DMS153 treated with DMSO at 0.1 percent for 48 hours (cell line): Measurements from ENCODE around the gene PPM1L.

Experiments used
- DNase-seq: peaks from one replicate; lab custom pipeline; 2025; ENCODE audit not compliant: unreplicated experiment; lab: John Stamatoyannopoulos, UW

Gene PPM1L

DNA sequence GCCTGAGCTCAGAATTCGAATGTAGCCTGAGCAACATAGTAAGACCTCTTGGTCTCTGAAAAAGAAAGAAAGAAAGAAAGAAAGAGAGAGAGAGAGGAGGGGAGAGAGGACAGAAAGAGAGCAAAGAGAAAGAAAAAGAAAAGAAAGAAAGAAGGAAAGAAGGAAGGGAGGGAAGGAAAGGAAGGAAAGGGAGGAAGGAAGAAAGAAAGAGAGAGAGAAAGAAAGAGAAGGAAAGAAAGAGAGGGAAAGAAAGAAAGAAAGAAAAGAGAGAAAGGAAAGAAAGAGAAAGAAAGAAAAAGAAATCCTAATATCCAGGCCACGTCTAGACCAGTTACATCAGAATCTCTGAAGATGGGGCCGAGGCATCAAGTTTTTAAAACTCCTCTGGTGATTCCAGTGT, 50.7 kb downstream of the PPM1L start:
- no peak for DNase-seq

- DNase-seq = no peak
Observed at GRCh38 chr3:160808838-160809237, 52.8 kb downstream of the PPM1L start.

DNA sequence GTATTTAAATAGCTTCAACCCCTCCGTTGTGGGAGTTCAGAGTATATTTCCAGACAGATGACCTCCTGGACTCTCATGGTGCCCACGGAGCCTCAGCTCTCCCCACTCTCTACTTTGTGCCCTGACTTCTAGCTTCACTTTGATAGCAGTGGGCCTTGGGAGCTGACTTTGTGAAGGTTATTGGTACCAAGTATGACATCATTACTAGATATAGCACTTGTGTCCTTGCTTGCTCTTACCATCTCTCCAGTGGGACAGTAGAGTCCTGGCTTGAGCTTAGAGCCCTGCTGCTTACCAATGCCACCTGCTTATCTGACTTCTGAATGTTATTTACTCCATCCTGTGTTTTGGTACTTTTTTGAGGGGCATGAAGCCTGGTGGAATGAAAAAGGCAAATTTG, 53.4 kb downstream of the PPM1L start:
- DNase-seq = no peak

DNA sequence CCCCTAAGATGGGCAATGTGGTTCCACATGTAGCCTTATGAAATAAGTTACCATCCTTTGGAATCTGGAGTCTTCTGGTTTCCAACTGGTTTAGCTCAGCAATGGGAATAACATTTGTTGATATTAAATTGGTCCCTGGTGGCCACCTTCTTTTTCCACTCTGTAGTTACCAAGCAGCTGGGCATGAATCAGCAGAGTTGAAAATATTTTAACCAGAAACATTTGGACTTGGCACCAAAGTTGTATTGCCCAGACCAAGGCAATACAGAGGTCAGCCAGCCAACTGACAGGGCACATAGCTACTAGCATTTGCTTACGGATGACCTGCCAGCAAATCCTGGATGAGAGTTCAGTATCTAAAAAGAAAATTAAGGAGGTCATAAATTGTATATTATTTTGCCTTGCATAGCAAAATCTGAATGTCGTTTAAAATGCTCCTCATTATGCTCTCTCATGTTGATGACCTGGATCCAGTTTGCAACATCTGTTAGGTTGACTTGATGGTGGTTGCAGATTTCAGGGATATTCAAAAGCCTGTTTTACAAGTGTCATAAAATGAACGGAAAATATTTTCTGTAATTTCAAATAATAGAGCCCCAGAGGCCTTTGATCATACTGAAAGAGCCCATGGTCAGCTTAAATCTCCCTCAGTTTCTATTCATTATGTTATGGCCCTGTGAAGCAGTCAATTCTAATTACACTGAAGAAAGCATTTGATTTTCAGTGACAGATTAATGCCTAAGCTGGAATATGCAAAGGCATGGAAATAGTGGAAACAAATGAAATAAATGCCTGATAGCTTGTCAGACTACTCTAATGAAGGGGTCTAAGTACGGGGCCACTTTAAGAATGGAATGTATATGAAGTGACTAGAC, 54.6 kb downstream of the PPM1L start:
- DNase-seq = no peak

DNA sequence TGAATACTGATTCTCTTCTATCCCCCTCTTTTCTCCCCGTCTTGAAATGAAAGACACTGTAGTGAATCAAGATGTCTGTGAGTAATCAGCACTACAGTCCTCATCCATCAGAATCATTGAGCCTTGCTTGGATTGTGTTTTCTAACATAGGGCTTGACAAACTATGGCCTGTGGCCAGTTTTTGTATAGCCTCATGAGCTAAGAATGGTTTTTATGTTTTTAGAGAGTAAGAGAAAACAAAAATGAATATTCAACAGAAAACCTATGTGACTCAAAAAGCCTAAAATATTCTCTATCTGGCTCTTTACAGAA, 55.2 kb downstream of the PPM1L start:
- no peak for DNase-seq

GRCh38 chr3:160812304-160812703, 56.3 kb downstream of the PPM1L start:
- DNase-seq = no peak

DNA sequence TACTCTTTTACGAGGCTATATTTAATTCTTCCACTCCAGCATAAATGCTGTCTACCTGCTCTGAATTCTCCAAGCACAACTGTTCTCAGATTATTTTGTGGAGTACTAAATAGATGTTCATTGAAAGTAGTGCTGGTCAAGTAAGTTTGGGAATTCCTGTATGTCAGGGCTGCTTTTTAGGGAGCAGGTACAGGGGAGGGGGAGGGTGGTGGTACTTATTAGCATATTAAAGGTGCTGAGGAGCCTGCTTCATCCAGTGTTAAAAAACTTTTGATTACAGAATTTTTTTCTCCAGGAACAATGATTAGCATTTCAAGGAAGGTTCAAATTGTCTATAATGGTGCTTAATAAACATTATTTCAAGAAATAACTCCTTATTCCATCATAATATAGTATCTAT, 59.2 kb downstream of the PPM1L start:
- DNase-seq = no peak

- no peak for DNase-seq
Observed at GRCh38 chr3:160820022-160820421, 64.0 kb downstream of the PPM1L start.

DNA sequence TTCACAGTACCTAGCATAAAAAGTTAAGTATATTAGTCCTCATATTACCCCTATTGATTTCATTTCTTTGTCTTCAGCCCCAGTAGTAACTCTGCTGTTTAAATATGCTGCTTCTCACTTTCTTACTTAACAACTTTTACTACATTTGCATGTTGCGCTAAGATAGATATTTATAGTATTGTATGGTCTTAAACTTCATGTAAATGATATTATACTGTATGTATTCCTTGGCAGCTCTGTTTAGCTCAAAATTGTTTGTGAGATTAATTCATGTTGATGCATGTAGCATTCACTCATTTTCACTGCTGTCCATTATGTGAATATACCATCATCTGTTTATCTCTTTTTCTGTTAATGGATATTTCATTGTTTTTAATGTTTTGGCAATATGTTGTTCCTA, 64.4 kb downstream of the PPM1L start:
- no peak for DNase-seq

- no peak for DNase-seq
Observed at GRCh38 chr3:160822936-160823335, 66.9 kb downstream of the PPM1L start.

GRCh38 chr3:160825311-160825800, 69.3 kb downstream of the PPM1L start:
- no peak for DNase-seq

DNA sequence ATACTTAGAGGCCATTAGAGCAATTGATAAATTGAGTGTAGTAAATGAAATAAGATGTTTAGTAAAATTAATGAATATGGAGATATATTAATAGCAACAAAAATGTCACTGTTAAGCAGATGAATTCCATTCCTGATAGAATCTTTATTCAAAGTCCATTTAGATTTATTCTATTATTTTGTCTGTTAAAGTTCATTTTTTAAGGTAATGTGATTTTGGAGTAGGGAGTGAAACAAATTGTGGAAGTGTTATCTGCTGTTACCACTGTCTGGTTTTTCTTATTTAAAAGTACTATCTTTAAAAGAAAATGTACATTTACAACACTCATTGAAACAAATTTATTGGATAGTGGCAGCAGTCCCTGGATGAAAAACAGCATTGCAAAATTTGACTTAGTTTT, 70.4 kb downstream of the PPM1L start:
- no peak for DNase-seq

DNA sequence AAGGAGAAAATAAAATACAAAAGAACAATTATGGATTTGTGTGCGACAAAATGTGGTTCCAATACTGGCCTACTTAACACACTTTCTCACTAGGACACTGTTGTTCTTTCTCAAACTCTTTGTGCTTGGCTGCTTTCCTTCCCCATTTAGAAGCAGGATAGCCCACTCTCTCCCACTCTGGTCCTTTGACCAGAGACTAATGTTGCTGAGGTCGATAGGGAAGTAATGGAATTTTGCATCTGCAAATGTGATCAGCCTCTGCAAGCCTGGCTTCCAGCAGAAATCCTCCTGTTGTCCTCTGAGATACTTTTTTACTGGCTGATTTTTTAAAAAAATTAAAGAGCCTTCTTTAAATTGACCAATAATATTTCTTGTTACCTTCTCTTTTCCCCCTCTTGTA, 71.0 kb downstream of the PPM1L start:
- no peak for DNase-seq

- DNase-seq = no peak
Observed at GRCh38 chr3:160827516-160827915, 71.5 kb downstream of the PPM1L start.

- DNase-seq = no peak
Observed at GRCh38 chr3:160828880-160829279, 72.8 kb downstream of the PPM1L start.

DNA sequence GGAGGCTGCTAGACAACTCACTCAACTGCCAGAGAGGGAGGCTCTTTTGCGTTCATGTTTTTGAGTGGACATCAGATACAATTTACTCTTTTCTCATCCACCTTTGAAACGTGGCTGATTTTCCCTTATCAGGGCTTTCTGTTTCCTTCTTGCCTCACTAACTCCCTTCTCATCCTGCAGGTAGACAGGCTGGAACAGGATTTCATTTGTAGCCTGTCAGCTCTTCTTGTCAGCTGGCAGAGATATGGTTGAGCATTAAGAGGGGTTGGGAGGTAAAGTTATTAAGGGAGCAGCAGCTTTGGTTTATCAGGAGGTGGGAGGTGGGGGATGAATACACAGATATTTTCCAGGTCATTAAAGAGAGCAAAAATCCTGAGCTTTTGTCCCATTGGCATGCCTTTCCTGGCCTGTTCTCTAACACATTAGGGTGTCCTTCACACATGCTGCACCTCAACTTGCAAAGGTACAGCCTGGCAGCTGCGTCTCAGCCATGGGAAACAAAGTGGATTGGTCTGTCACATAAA, 73.5 kb downstream of the PPM1L start:
- DNase-seq = no peak

- no peak for DNase-seq
Observed at GRCh38 chr3:160830796-160831195, 74.8 kb downstream of the PPM1L start.

DNA sequence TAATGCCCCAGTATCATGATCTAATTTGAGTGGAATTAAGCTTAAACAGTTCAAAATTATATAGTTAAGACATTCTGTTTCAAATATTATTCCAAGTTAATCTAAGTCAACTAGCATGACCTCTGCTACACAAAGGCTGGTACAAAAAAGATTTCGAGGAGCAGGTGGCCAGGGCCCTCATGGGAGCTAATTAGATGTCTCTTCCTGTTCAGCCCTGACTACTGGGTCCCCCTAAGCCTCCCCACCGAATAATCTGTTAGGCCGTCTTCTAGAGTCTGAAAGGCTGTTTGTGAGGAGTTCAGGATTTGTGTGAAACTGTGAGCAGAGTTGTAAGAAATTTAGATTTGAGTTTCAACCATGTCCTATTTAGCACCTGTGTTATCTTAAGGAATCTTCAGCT, 75.4 kb downstream of the PPM1L start:
- no peak for DNase-seq

DNA sequence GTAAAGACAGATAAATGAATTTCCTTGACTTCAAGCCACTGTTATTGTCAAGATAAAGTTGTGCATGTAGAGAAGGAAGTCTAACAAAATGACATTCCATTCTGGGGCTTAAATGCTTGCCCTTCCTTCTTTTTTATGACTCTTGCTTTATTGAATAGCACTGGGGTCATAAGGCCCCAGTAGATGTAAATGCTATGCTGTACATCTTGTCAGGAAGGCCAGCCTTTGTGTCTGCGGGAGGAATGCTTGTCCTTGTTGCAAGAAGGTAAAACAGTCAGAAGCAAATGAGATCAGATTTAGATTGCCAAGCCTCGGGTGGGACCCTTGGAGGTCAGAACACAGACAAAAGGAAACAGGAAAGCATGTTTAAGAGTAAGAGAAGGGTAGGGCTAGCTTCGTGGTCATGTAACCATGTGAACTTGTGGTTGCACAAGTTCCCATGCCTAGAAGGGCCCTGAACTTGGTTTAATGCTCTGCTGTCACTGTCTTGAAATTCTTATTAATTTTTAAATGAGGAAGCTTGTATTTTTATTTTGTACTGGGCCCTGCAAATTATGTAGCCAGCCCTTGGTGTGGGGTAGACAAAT, 81.5 kb downstream of the PPM1L start:
- DNase-seq = no peak

DNA sequence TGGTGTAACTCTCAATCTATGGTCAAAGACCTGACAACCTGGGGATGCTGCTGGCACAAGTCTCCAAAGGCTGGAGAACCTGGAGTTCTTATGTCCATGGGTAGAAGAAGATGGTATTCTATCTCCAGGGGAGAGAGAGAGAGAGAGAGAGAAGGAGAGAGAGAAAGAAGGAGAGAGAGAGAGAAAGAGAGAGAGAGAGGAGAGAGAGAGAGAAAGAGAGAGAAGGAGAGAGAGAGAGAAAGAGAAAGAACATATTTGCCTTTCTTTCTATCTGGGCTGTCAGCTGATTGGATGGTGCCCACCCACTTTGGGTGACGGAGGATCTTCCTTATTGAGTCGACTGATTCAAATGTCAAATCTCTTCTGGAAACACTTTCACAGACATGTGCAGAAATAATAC, 84.6 kb downstream of the PPM1L start:
- no peak for DNase-seq

DNA sequence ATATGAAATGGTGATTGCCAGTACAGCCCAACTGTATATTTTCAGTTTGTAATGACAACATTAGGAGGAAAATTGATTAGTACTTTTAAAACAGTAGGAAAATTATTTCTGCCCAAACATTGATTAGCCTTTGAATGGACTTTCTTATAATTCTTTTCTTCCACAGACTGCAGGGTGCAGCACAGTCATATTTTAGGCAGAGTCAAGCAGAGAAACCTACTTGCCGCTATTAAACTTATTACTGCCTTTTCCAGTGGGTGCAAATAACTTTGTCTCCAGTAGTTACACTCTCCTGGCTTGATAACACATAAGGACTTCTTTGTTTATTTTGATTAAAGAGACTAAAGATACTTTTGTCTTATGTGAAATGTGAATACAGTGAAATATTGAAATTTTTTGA, 85.4 kb downstream of the PPM1L start:
- no peak for DNase-seq
